ENCODE data around the gene MYO18B.

GRCh38 chr22:25976356-25976755, 234.4 kb downstream of the MYO18B start:
- TF ChIP-seq SRF (IDR thresholded peaks at IDR 0.05; ENCODE audit: low read depth, low read length) = no peak
- no peak for TF ChIP-seq TAF7 (optimal IDR thresholded peaks at IDR 0.05; ENCODE audit: borderline replicate concordance, low read depth, low read length)
- no peak for TF ChIP-seq ATF2 (IDR thresholded peaks at IDR 0.05; ENCODE audit: low read length)
- no peak for TF ChIP-seq RAD21 (IDR thresholded peaks at IDR 0.05 in 1 of 2, conservative IDR thresholded peaks at IDR 0.05 in 1 of 2; ENCODE audit: low read depth in 2 of 2, low read length in 2 of 2)
- no peak for TF ChIP-seq MAFK (IDR thresholded peaks at IDR 0.05; ENCODE audit: low read depth, low read length)
- TF ChIP-seq ZNF274 (IDR thresholded peaks at IDR 0.05; ENCODE audit: borderline replicate concordance, extremely low read depth, low read length) = no peak
